Natural killer cell (primary cell): ENCODE data around the gene OGT. TPM values are rescaled to one million over a fixed set of nuclear protein-coding genes. Genes with fewer than 3 reads are reported as not detected.

ENCODE experiments used
- ATAC-seq, 3 donors: fragments of 150-1000 bp in 2 of 3; fragments of 200-7000 bp in 1 of 3; cut with Tn5 transposase; 1 replicate in 1 of 3; 2 replicates in 2 of 3; pipeline ENCODE4 v1.10.0; 2021; ENCODE audit warnings: mild to moderate bottlenecking in 2 of 3, moderate library complexity in 2 of 3
- DNase-seq, 2 donors: peaks; one replicate each; pipeline versions ENCODE4 v3.0.0 to v3.0.0-alpha.2; 2013 to 2021; ENCODE audit warnings: mixed read lengths in 1 of 2
- H3K27ac ChIP-seq: one replicate; pipeline ENCODE4 v1.5.1; 2013; ENCODE audit warnings: mild to moderate bottlenecking, low read length
- H3K27me3 ChIP-seq: one replicate; pipeline ENCODE4 v1.6.1; 2013; ENCODE audit warnings: low read length; ENCODE audit not compliant: control insufficient read depth, insufficient read depth
- H3K36me3 ChIP-seq: one replicate; pipeline ENCODE4 v1.6.1; 2013; ENCODE audit warnings: low read length; ENCODE audit not compliant: control insufficient read depth, insufficient read depth
- H3K4me1 ChIP-seq: one replicate; pipeline ENCODE4 v1.6.1; 2013; ENCODE audit warnings: low read length; ENCODE audit not compliant: control insufficient read depth, insufficient read depth
- H3K4me3 ChIP-seq: one replicate; pipeline ENCODE4 v1.5.1; 2013; ENCODE audit warnings: low read length
- H3K9me3 ChIP-seq: one replicate; pipeline ENCODE4 v1.6.1; 2013; ENCODE audit warnings: low read length; ENCODE audit not compliant: control insufficient read depth, insufficient read depth
- H3K27ac Mint-ChIP-seq, 2 donors: one replicate each; pipeline ENCODE4 v1.8.0; 2022; ENCODE audit warnings: mild to moderate bottlenecking in 2 of 2, mixed read lengths in 2 of 2, moderate library complexity in 1 of 2
- H3K27me3 Mint-ChIP-seq, 2 donors: one replicate each; pipeline ENCODE4 v1.8.0; 2022; ENCODE audit warnings: low read depth in 2 of 2, mixed read lengths in 2 of 2
- H3K36me3 Mint-ChIP-seq: one replicate; pipeline ENCODE4 v1.8.0; 2022; ENCODE audit warnings: mixed read lengths
- H3K4me1 Mint-ChIP-seq, 2 donors: one replicate each; pipeline ENCODE4 v1.8.0; 2022; ENCODE audit warnings: mixed read lengths in 2 of 2
- H3K4me3 Mint-ChIP-seq: one replicate; pipeline ENCODE4 v1.8.0; 2022; ENCODE audit warnings: mild to moderate bottlenecking, moderate library complexity, mixed read lengths
- H3K9me3 Mint-ChIP-seq, 2 donors: one replicate each; pipeline ENCODE4 v1.8.0; 2022; ENCODE audit warnings: mixed read lengths in 2 of 2
- WGBS: methylation state at CpG from one replicate; pipeline ENCODE4 v1.1.7; 2013; ENCODE audit warnings: missing lambda C conversion rate; ENCODE audit not compliant: insufficient coverage; 5-methylcytosine and 5-hydroxymethylcytosine counted together
- intact Hi-C: fragments of 100-400 bp; cut with micrococcal nuclease; formaldehyde crosslinking; loops from one replicate; pipeline ENCODE4 v1.14.2; 2022
- total RNA-seq, 4 donors: library from RNA; stranded (reverse); fragments of 120-200 nt in 1 of 4; gene quantifications; one replicate each; pipeline versions ENCODE4 v1.2.3 to v1.2.4, GENCODE V29; 2013 to 2022
- TF ChIP-seq, protein P1 (sequence below): fragments of 200-600 bp; IDR thresholded peaks from one replicate; pipeline ENCODE4 v1.8.0; 2022; ENCODE audit warnings: antibody characterized with exemption

OGT gene
- total RNA-seq, 3 donors from 2014 or later (not counting 1 experiment from before 2014, with no cell fraction given): 489 to 721 (median 542) TPM

- peak overlapping the region; percentile 22 for H3K4me3 Mint-ChIP-seq
- no peaks in the 10 kb centered on the region for H3K9me3 ChIP-seq
- H3K9me3 Mint-ChIP-seq: no peaks in the 10 kb centered on the region
- no peaks in the 10 kb centered on the region for H3K36me3 Mint-ChIP-seq
- no peaks in the 10 kb centered on the region for H3K27me3 ChIP-seq
- intact Hi-C loops: no loop called here
- H3K27ac ChIP-seq: no peak overlapping the region
- no peaks in the 10 kb centered on the region for H3K36me3 ChIP-seq
- ATAC-seq (no peak), DNase-seq (no peak)
- TF ChIP-seq, protein P1, sequence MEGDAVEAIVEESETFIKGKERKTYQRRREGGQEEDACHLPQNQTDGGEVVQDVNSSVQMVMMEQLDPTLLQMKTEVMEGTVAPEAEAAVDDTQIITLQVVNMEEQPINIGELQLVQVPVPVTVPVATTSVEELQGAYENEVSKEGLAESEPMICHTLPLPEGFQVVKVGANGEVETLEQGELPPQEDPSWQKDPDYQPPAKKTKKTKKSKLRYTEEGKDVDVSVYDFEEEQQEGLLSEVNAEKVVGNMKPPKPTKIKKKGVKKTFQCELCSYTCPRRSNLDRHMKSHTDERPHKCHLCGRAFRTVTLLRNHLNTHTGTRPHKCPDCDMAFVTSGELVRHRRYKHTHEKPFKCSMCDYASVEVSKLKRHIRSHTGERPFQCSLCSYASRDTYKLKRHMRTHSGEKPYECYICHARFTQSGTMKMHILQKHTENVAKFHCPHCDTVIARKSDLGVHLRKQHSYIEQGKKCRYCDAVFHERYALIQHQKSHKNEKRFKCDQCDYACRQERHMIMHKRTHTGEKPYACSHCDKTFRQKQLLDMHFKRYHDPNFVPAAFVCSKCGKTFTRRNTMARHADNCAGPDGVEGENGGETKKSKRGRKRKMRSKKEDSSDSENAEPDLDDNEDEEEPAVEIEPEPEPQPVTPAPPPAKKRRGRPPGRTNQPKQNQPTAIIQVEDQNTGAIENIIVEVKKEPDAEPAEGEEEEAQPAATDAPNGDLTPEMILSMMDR: no peak
- no peak overlapping the region for H3K4me3 ChIP-seq
- H3K4me1 ChIP-seq: peaks cover 50% of the 10 kb centered on the region
- WGBS: 96% methylated on average over 3 of the region's 5 CpGs
- no peak overlapping the region for H3K27ac Mint-ChIP-seq
- H3K27me3 Mint-ChIP-seq: no peaks in the 10 kb centered on the region
- H3K4me1 Mint-ChIP-seq: peaks cover 29 to 42% of the 10 kb centered on the region in 2 donors
These were observed 92.6 kb downstream of the OGT start for GRCh38 chrX:71625471-71625870.

Other genes with a start within 250 kb of the OGT start
- 100 to 1,000 TPM; 370 to 454 (median 439) TPM for gene NONO, start 249.5 kb upstream of the OGT start, total RNA-seq
- 1 to 10 TPM; 2.2 to 3.0 (median 2.4) TPM for gene ITGB1BP2, start 231.4 kb upstream of the OGT start, total RNA-seq
- gene TAF1, start 166.7 kb upstream of the OGT start, total RNA-seq: 10 to 100 TPM; 89.5 to 94.5 (median 94.2) TPM
- 1 to 10 TPM; 3.6 to 4.5 (median 3.7) TPM for gene GCNA, start 45.3 kb downstream of the OGT start, total RNA-seq
- gene CXCR3, start 85.4 kb downstream of the OGT start, total RNA-seq: 10 to 100 TPM in 2 of 3 donors, 1 to 10 TPM in 1; 8.7 to 15.9 (median 13.7) TPM
- gene CXorf49, start 185.2 kb downstream of the OGT start, total RNA-seq: not detected
- gene CXorf49B, start 230.2 kb downstream of the OGT start, total RNA-seq: not detected